Putamen (tissue), 1 donor: ENCODE data around the gene PCMTD2.
"Not testable (repeated sequence)": the region's sequence is repeated elsewhere in the genome, so short reads cannot be mapped to it uniquely, and the experiment has no call there.

Experiments used
- DNase-seq: peaks from one replicate; pipeline ENCODE4 v3.0.0-alpha.2; 2016; ENCODE audit warnings: low spot score

The PCMTD2 gene

DNA sequence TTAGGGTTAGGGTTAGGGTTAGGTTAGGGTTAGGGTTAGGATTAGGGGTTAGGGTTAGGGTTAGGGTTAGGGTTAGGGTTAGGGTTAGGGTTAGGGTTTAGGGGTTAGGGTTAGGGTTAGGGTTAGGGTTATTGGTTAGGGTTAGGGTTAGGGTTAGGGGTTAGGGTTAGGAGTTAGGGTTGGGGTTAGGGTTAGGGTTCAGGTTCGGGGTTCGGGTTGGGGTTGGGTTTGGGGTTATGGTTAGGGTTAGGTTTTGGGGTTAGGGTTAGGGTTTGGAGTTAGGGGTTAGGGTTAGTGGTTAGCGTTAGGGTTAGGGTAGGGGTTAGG, 31.7 kb downstream of the PCMTD2 start:
- not testable (repeated sequence) for DNase-seq

- DNase-seq: not testable (repeated sequence)
These were observed 36.6 kb downstream of the PCMTD2 start for GRCh38 chr20:64292167-64292566.

- DNase-seq: not testable (repeated sequence)
These were observed 47.5 kb downstream of the PCMTD2 start for GRCh38 chr20:64303086-64303485.

DNA sequence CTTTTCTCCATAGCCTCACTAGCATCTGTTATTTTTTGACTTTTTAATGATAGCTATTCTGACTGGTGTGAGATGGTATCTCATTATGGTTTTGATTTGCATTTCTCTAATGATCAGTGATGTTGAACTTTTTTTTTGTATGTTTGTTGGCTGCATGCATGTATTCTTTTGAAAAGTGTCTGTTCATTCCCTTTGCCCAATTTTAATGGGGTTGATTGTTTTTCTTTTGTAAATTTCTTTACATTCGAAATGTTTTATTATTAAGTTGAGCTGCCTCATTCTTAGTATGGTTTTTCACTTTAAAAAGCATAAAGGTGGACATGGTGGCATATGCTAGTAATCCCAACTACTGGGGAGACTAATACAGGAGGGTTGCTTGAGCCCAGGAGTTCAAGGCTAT, 58.2 kb downstream of the PCMTD2 start:
- DNase-seq: not testable (repeated sequence)

GRCh38 chr20:64315381-64315780, 59.8 kb downstream of the PCMTD2 start:
- DNase-seq: not testable (repeated sequence)

DNA sequence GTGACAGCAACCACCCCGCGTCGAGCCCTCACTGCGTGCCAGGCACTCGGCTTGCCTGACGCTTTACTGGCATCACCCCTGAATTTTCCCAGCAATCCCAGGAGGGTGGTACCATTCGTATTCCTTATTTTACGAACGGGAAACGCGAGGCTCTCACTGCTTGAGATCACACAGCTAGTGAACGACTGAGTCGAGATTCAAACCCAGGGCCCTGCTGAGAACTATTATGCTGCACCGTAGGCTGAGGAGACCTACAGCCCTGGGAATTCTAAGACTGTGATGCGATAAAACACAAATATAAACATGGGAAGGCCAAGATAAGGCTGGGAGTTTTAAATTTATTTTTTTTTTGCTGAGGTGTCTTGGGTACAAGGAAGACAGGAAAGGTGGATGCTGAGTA, 60.3 kb downstream of the PCMTD2 start:
- not testable (repeated sequence) for DNase-seq

DNA sequence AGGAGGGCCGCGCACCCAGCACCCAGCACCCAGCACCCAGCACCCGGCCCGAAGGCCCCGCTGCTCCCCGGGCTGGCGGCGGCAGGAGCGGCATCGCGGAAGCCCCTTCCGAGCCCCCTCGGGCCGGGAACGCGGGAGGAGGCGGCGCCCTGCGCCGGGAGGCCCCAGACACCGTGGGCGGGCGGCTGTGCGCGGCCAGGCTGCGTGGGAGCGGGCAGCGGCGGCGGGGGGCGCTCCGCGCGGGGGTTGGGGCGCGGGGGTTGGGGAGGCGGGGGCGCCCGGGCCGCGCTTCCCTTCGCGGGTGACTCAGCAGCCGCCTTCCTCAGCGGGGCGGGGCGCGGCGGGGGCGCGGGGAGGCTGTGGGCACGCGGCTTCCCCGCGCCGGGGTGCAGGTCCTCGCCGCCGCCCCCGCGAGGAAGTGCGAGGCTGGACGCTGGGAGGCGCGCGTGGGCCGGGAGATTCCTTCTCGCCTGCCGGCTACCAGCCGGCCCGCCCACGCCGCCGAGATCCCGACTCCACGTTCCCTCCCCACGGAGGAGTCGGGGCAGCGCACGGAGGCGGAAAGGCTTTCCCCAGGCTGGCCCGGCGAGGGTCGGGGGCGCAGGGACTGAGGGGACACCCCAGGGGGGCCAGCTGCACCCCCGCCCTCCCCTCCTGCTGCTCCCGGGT, 61.0 kb downstream of the PCMTD2 start:
- not testable (repeated sequence) for DNase-seq

DNA sequence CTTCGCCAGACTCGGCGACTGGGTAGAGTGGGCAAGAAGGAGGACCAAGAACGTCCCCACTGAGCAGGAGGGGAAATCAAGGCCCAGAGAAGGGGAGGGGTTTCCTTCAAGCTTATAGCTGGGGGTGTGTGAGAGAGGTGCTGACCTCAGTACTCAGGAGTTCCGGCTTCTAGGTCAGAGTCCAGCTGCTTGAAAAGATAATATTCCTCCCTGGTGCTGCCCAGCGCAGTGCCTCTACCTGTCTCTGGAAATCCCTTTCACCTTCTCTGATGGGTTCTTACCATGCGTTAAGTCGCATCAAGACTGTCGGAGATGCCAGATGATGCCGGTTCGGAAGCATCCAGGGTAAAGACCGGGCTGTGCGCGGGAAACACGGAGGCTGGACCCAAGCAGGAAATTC, 61.8 kb downstream of the PCMTD2 start:
- DNase-seq: not testable (repeated sequence)

DNA sequence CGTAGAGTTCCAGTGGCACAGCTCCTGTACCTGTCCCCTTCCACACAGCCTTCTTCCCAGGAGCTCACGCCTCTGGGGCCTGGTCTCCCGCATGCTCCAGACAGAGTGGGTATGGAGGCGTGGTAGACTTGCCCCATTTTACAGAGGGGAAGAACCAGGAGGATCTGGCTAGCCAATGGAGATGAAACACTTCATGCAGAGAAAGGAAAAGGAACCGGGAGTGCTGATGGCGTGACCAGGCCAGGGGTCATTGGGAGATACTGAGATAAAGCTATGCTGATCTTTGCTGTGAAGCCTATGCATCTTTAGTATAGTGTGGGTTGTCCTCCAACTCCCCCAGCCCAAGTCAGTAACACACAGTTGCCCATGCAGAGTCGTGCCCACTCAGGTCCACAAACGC, 62.5 kb downstream of the PCMTD2 start:
- DNase-seq: not testable (repeated sequence)

DNA sequence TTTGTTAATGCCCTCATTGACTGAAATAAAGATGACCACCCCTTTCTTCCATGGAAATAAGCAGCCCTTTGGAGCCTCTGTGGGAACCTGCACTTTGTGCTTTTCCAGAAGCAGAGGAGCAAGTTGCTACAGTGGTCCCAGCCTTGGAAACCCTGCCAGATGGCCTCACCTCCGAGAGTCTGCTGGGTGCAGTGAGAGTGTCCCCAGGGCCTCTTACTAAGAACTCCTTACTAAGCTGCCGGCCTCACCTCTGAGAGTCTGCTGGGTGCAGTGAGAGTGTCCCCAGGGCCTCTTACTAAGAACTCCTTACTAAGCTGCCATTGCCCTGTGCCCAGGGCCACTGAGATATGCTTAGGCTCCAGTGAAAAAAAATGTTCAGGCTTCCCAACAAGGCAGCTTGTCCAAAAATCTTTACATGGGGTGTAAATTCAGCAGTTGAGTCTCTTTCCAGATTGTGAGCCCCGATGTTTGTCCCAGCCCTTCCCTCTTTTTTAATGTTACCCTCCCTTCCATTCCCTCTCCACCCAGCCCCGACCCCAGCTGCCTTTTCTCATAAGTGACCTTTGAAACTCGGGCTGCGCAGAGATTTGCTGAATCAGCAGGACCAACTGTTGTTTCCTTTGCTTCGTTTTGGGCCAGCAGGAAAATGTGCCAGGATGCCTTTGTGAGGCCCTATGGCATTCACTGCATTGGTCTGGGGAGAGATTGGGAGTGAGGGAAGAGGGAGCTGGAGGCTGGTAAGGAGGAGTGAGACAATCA, 66.7 kb downstream of the PCMTD2 start:
- DNase-seq: not testable (repeated sequence)
